Body of pancreas (tissue), 4 donors: ENCODE results near the gene RAB26. TPM values are rescaled to one million over a fixed set of nuclear protein-coding genes. Genes with fewer than 3 reads are reported as not detected.
A peak's percentile ranks its signal among the peaks of the same experiment; 100 is the strongest.
"Not testable (repeated sequence)": the region's sequence is repeated elsewhere in the genome, so short reads cannot be mapped to it uniquely, and the experiment has no call there.

Experiments
- ATAC-seq: fragments of 150-250 bp; one replicate; pipeline ENCODE4 v1.9.1; 2016
- DNase-seq, 4 donors: peaks; one replicate each; pipeline ENCODE4 v3.0.0-alpha.2; 2019
- H3K27ac ChIP-seq, 4 donors: fragments of 200-600 bp; sonication (generic); 1 replicate in 3 of 4; 2 replicates in 1 of 4; pipeline versions ENCODE4 v1.5.1 to v1.6.1; 2016 to 2019; ENCODE audit warnings: mild to moderate bottlenecking in 1 of 4, mixed read lengths in 1 of 4, moderate library complexity in 1 of 4
- H3K27me3 ChIP-seq, 2 donors: fragments of 200-600 bp; sonication (generic); one replicate each; pipeline ENCODE4 v1.6.0; 2016; ENCODE audit warnings: mild to moderate bottlenecking in 1 of 2
- H3K36me3 ChIP-seq, 2 donors: fragments of 200-600 bp; sonication (generic); replicated peaks in 1 of 2; 2 replicates each; pipeline ENCODE4 v1.5.1; 2016; ENCODE audit warnings: low read depth in 2 of 2; ENCODE audit not compliant: insufficient read depth in 1 of 2
- H3K4me1 ChIP-seq: fragments of 200-600 bp; sonication (generic); one replicate; pipeline ENCODE4 v1.6.0; 2016
- H3K4me3 ChIP-seq, 2 donors: fragments of 200-600 bp; sonication (generic); 1 replicate in 1 of 2; 2 replicates in 1 of 2; pipeline ENCODE4 v1.5.1; 2016 to 2019
- H3K9me3 ChIP-seq, 3 donors: fragments of 200-600 bp; sonication (generic); 1 replicate in 2 of 3; 2 replicates in 1 of 3; pipeline ENCODE4 v1.5.1; 2016
- POLR2A ChIP-seq, 3 donors: fragments of 450-650 bp; IDR thresholded peaks; one replicate each; pipeline ENCODE4 v1.6.1; 2016; ENCODE audit warnings: antibody characterized with exemption in 3 of 3, mild to moderate bottlenecking in 2 of 3
- WGBS, 2 donors: methylation state at CpG; one replicate each; pipeline ENCODE4 v1.1.5; 2017; 5-methylcytosine and 5-hydroxymethylcytosine counted together
- intact Hi-C: fragments of 100-400 bp; cut with DNase I; formaldehyde crosslinking; loops from one replicate; pipeline ENCODE4 v1.15.1; 2023
- total RNA-seq, 2 donors: library from RNA; depleted of rRNA; stranded (reverse); fragments of >200 nt; gene quantifications; one replicate each; pipeline ENCODE4 v1.1.0, GENCODE V29; 2016
- TF ChIP-seq, protein P1 (sequence below), 7 experiments: fragments of 450-650 bp in 4 of 7; fragments of 200-600 bp in 3 of 7; sonication (generic) in 3 of 7; IDR thresholded peaks; one replicate each; pipeline ENCODE4 v1.5.1; 2016 to 2019; ENCODE audit warnings: antibody characterized with exemption in 7 of 7

The RAB26 gene
- total RNA-seq: 10 to 100 TPM; 25.4 to 28.8 TPM

GRCh38 chr16:2147981-2148671 is at the start of gene RAB26:
TSS of gene RAB26 (plus strand) at chr16:2148625. CDS start at chr16:2148784, 159 bp downstream.
- intact Hi-C loops: no loop called here

DNA sequence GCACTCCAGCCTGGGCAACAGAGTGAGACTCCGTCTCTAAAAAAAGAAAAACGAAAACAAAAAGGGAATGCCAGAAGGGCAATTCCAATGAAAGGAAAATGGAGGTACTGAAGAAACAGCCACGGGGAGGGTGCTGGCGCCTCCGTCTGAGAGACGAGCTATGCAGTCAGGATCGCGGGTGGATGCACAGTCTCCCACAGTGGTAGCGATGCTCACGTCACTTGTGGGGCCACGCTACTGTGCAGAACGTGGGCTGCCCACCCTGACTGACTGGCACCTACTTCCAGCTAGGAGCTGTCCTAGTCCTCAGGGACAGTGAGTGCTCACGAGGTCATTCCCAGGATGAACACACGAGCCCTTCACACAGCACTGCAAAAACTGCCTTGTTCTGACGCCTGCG is 46.8 kb upstream of the RAB26 start:
- H3K4me1 ChIP-seq, H3K36me3 ChIP-seq, H3K27ac ChIP-seq, DNase-seq, intact Hi-C loops, H3K9me3 ChIP-seq, H3K27me3 ChIP-seq, H3K4me3 ChIP-seq, ATAC-seq: not testable (repeated sequence)
- WGBS, 2 donors: 94 to 97% methylated on average over 12 of the region's 16 CpGs

More at GRCh38 chr16:2147981-2148671, at the start of gene RAB26:
- Histone ChIP-seq H3K36me3 (no peaks in the 10 kb centered on the region), H3K27ac (peak within 1 kb of the TSS; percentile 88 to 95 (median 91)), H3K9me3 (no peaks in the 10 kb centered on the region), H3K4me1 (peaks cover 60% of the 10 kb centered on the region), H3K27me3 (no peaks in the 10 kb centered on the region), H3K4me3 (peak within 1 kb of the TSS; percentile 34 to 39)
- peak; percentile 73 to 90 (median 90) for TF ChIP-seq POLR2A (IDR thresholded peaks at IDR 0.05)
- TF ChIP-seq, protein P1, sequence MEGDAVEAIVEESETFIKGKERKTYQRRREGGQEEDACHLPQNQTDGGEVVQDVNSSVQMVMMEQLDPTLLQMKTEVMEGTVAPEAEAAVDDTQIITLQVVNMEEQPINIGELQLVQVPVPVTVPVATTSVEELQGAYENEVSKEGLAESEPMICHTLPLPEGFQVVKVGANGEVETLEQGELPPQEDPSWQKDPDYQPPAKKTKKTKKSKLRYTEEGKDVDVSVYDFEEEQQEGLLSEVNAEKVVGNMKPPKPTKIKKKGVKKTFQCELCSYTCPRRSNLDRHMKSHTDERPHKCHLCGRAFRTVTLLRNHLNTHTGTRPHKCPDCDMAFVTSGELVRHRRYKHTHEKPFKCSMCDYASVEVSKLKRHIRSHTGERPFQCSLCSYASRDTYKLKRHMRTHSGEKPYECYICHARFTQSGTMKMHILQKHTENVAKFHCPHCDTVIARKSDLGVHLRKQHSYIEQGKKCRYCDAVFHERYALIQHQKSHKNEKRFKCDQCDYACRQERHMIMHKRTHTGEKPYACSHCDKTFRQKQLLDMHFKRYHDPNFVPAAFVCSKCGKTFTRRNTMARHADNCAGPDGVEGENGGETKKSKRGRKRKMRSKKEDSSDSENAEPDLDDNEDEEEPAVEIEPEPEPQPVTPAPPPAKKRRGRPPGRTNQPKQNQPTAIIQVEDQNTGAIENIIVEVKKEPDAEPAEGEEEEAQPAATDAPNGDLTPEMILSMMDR (IDR thresholded peaks at IDR 0.05): no peak
- WGBS, 2 donors: 0 to 1% methylated on average over 1 to 53 of the region's 55 CpGs
- ATAC-seq (peak; percentile 86), DNase-seq (peak; percentile 95 to 99 (median 96))

DNA sequence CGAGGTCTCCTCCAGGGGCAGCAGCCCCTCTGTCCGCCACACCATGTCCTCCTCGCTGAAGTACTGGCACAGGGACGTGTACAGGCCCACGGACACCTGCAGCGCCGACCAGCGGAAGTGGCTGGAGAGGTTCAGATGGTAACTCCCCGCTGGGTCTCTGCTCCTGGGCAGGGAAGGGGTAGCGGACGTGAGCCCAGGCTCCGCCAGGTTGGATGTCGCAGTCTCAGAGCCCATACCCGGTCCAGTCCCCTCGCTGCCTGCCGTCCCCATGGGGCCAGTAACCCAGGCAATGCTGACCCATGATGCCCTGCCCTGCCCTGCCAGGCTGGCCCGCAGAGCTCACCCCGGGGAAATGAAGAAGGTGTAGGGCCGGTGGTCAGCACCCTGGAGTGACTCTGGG is 46.0 kb upstream of the RAB26 start:
- ATAC-seq (no peak), DNase-seq (no peak)
- Histone ChIP-seq H3K27ac (no peak overlapping the region), H3K36me3 (peaks cover 0 to 10% of the 10 kb centered on the region in 2 donors), H3K4me1 (no peaks in the 10 kb centered on the region), H3K27me3 (no peaks in the 10 kb centered on the region), H3K4me3 (no peak overlapping the region), H3K9me3 (no peaks in the 10 kb centered on the region)
- intact Hi-C loops: no loop called here
- TF ChIP-seq, protein P1 (IDR thresholded peaks at IDR 0.05): no peak
- TF ChIP-seq POLR2A (IDR thresholded peaks at IDR 0.05): no peak
- WGBS, 2 donors: 93 to 97% methylated on average over 7 to 17 of the region's 19 CpGs

GRCh38 chr16:2104464-2104863 is 44.0 kb upstream of the RAB26 start:
- ATAC-seq, H3K36me3 ChIP-seq, H3K27me3 ChIP-seq, H3K4me1 ChIP-seq, H3K27ac ChIP-seq, H3K4me3 ChIP-seq, H3K9me3 ChIP-seq, intact Hi-C loops, DNase-seq: not testable (repeated sequence)
- WGBS, 2 donors: 95% methylated on average over 13 of the region's 20 CpGs; no CpG with 5 or more reads in 1 of the 2 donors

GRCh38 chr16:2105291-2105690 is 43.1 kb upstream of the RAB26 start:
- 94% methylated on average over 18 of the region's 21 CpGs; no CpG with 5 or more reads in 1 of the 2 donors for WGBS, 2 donors

DNA sequence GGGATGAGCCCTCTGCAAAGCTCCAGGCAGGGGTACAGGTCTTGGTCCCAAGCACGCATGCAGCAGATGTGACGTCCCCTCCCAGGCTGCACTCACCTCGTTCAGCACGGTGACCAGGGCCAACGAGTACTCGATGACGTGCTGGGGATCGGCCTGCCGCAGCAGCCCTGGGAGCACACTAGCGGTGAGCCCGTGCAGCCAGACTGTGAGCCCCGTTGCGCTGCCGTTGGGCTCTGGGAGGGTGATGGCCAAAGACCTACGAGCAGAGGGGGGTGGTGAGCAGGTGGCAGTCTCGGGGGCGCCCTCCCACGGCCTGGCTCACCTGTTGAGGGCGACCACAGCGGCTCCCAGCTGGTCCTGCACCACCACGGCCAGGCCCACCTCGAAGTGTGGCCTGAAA is 42.7 kb upstream of the RAB26 start:
- H3K36me3 ChIP-seq, DNase-seq, H3K4me3 ChIP-seq, intact Hi-C loops, H3K27me3 ChIP-seq, H3K27ac ChIP-seq, H3K4me1 ChIP-seq, ATAC-seq, H3K9me3 ChIP-seq: not testable (repeated sequence)
- 89% methylated on average over 13 of the region's 22 CpGs; no CpG with 5 or more reads in 1 of the 2 donors for WGBS, 2 donors

More at GRCh38 chr16:2105291-2105690, 43.1 kb upstream of the RAB26 start:
- H3K36me3 ChIP-seq, ATAC-seq, H3K4me1 ChIP-seq, H3K9me3 ChIP-seq, H3K27me3 ChIP-seq, H3K4me3 ChIP-seq, DNase-seq, H3K27ac ChIP-seq, intact Hi-C loops: not testable (repeated sequence)

- H3K4me1 ChIP-seq, DNase-seq, ATAC-seq, H3K36me3 ChIP-seq, intact Hi-C loops, H3K27ac ChIP-seq, H3K4me3 ChIP-seq, H3K27me3 ChIP-seq, H3K9me3 ChIP-seq: not testable (repeated sequence)
- WGBS, 2 donors: 90% methylated on average over 28 of the region's 38 CpGs; no CpG with 5 or more reads in 1 of the 2 donors
Measured at GRCh38 chr16:2106211-2106610, 42.2 kb upstream of the RAB26 start.

DNA sequence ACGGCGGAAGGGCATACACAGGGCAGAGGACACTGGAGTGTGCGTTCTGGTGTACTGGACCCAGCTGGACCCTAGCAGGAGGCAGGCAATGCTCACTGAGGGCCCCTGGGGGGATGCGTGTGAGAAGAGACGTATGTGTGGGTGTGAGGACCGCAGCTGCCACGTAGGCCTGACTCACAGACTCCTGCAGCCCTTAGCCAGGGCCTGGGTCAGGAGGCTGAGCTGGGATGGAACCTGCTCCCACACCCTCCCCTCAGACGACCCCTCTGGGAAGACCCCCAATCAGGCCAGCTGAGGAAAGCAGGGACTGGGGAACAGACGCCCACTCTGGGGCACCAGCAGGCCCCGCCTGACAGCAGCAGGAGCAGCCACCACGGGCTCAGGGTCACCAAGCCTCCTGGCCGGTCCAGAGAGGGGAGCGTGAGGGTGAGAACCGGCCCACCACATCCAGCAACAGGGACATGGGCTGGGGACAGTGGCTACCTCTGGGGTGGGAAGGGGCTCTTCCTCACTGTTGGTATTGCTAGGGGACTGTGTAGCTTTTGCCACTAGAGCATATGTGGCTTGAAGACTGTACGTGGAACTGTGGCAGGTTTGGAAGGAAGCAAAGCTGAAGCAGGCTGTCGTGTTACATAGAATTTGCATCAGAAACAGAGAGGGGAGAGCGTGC is 41.2 kb upstream of the RAB26 start:
- H3K9me3 ChIP-seq, H3K4me1 ChIP-seq, intact Hi-C loops, H3K36me3 ChIP-seq, H3K4me3 ChIP-seq, H3K27me3 ChIP-seq, H3K27ac ChIP-seq, ATAC-seq, DNase-seq: not testable (repeated sequence)
- 90 to 98% methylated on average over 5 to 17 of the region's 17 CpGs for WGBS, 2 donors

DNA sequence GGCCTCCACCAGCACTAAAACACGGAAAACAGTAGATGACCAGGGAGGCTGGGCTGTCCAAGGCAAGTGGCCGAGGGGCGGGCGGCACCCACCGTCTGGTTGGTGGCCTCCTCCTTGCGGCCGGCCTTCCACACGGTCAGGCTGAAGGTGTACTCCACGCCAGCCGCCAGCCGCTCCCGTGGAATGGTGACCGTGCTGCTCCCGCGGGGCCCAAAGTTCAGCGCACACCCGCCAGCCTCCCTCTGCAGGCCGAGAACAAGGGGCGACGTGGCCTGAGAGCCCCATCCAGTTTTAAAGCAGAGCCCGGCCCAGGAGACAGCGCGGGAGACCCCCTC is 40.7 kb upstream of the RAB26 start:
- WGBS, 2 donors: 96% methylated on average over 9 to 11 of the region's 23 CpGs
- H3K27me3 ChIP-seq, H3K36me3 ChIP-seq, ATAC-seq, H3K4me1 ChIP-seq, intact Hi-C loops, H3K4me3 ChIP-seq, H3K27ac ChIP-seq, DNase-seq, H3K9me3 ChIP-seq: not testable (repeated sequence)
